Uterus (tissue), 4 donors: ENCODE measurements around the gene KCNQ5. TPM values are rescaled to one million over a fixed set of nuclear protein-coding genes. Genes with fewer than 3 reads are reported as not detected.
"Not testable (repeated sequence)": the region's sequence is repeated elsewhere in the genome, so short reads cannot be mapped to it uniquely, and the experiment has no call there.

Experiments
- DNase-seq, 2 donors: peaks; one replicate each; pipeline ENCODE4 v3.0.0-alpha.2; 2019 to 2020
- H3K27ac ChIP-seq, 2 donors: fragments of 200-600 bp; sonication (generic); 1 replicate in 1 of 2; 2 replicates in 1 of 2; pipeline ENCODE4 v1.5.1; 2016 to 2018
- H3K27me3 ChIP-seq, 2 donors: fragments of 200-600 bp; sonication (generic); one replicate each; pipeline ENCODE4 v1.5.1; 2018 to 2019; ENCODE audit warnings: control low read depth in 1 of 2
- H3K36me3 ChIP-seq, 2 donors: fragments of 200-600 bp; sonication (generic); one replicate each; pipeline ENCODE4 v1.5.1; 2019; ENCODE audit warnings: control low read depth in 1 of 2
- H3K4me1 ChIP-seq, 2 donors: fragments of 200-600 bp; sonication (generic); one replicate each; pipeline ENCODE4 v1.5.1; 2018 to 2019; ENCODE audit warnings: control low read depth in 1 of 2
- H3K4me3 ChIP-seq, 2 donors: fragments of 200-600 bp; sonication (generic); 1 replicate in 1 of 2; 2 replicates in 1 of 2; pipeline ENCODE4 v1.5.1; 2018 to 2019; ENCODE audit warnings: mild to moderate bottlenecking in 1 of 2
- H3K9me3 ChIP-seq, 2 donors: fragments of 200-600 bp; sonication (generic); one replicate each; pipeline ENCODE4 v1.5.1; 2019; ENCODE audit warnings: control low read depth in 1 of 2
- CTCF ChIP-seq, 4 experiments: fragments of 200-600 bp in 2 of 4; fragments of 450-650 bp in 2 of 4; sonication (generic) in 2 of 4; IDR thresholded peaks; one replicate each; pipeline ENCODE4 v1.5.1; 2016 to 2019; ENCODE audit warnings: antibody characterized with exemption in 4 of 4, mild to moderate bottlenecking in 2 of 4, moderate library complexity in 1 of 4
- POLR2A ChIP-seq, 2 donors: fragments of 450-650 bp; IDR thresholded peaks; one replicate each; pipeline ENCODE4 v1.6.1; 2016; ENCODE audit warnings: antibody characterized with exemption in 2 of 2, mild to moderate bottlenecking in 1 of 2, moderate library complexity in 1 of 2
- intact Hi-C: fragments of 100-400 bp; cut with DNase I; formaldehyde crosslinking; loops from one replicate; pipeline ENCODE4 v1.15.1; 2023; ENCODE audit warnings: low total_unique reads
- total RNA-seq, 4 donors: library from RNA; depleted of rRNA in 3 of 4; stranded (reverse); fragments of >200 nt in 3 of 4; gene quantifications; one replicate each; pipeline versions ENCODE4 v1.1.0 to v1.2.4, GENCODE V29; 2014 to 2023
- donor health status: DM: yes; HTN: yes; CAD: no.

The KCNQ5 gene
- total RNA-seq, 4 donors from 2014 or later = 0.34 to 2.4 TPM; not detected in 2

GRCh38 chr6:72892901-72893300 is 271.0 kb downstream of the KCNQ5 start:
- intact Hi-C loops = no loop called here
- H3K36me3 ChIP-seq = no peaks in the 10 kb centered on the region
- no peaks in the 10 kb centered on the region for H3K9me3 ChIP-seq
- H3K4me1 ChIP-seq = no peaks in the 10 kb centered on the region
- no peak for TF ChIP-seq POLR2A (IDR thresholded peaks at IDR 0.05)
- TF ChIP-seq CTCF (IDR thresholded peaks at IDR 0.05) = no peak
- H3K27me3 ChIP-seq = no peaks in the 10 kb centered on the region
- no peak overlapping the region for H3K4me3 ChIP-seq
- DNase-seq = no peak
- H3K27ac ChIP-seq = no peak overlapping the region

GRCh38 chr6:72894091-72894490 is 272.2 kb downstream of the KCNQ5 start:
- no peak overlapping the region for H3K4me3 ChIP-seq
- no peaks in the 10 kb centered on the region for H3K9me3 ChIP-seq
- intact Hi-C loops = no loop called here
- TF ChIP-seq CTCF (IDR thresholded peaks at IDR 0.05) = no peak
- no peak for TF ChIP-seq POLR2A (IDR thresholded peaks at IDR 0.05)
- no peak for DNase-seq
- H3K27ac ChIP-seq = no peak overlapping the region
- H3K27me3 ChIP-seq = no peaks in the 10 kb centered on the region
- no peaks in the 10 kb centered on the region for H3K4me1 ChIP-seq
- H3K36me3 ChIP-seq = no peaks in the 10 kb centered on the region

- H3K27me3 ChIP-seq, H3K4me3 ChIP-seq, H3K36me3 ChIP-seq, intact Hi-C loops, H3K4me1 ChIP-seq, DNase-seq, H3K9me3 ChIP-seq, H3K27ac ChIP-seq: not testable (repeated sequence)
These were observed 276.4 kb downstream of the KCNQ5 start for GRCh38 chr6:72898313-72898712.

- intact Hi-C loops = no loop called here
- H3K9me3 ChIP-seq = no peaks in the 10 kb centered on the region
- no peak for TF ChIP-seq POLR2A (IDR thresholded peaks at IDR 0.05)
- TF ChIP-seq CTCF (IDR thresholded peaks at IDR 0.05) = no peak
- DNase-seq = no peak
- no peak overlapping the region for H3K4me3 ChIP-seq
- no peaks in the 10 kb centered on the region for H3K36me3 ChIP-seq
- H3K27ac ChIP-seq = no peak overlapping the region
- no peaks in the 10 kb centered on the region for H3K27me3 ChIP-seq
- no peaks in the 10 kb centered on the region for H3K4me1 ChIP-seq
These were observed 284.0 kb downstream of the KCNQ5 start for GRCh38 chr6:72905705-72906478.

- intact Hi-C loops = no loop called here
- no peaks in the 10 kb centered on the region for H3K27me3 ChIP-seq
- TF ChIP-seq CTCF (IDR thresholded peaks at IDR 0.05) = no peak
- no peak for TF ChIP-seq POLR2A (IDR thresholded peaks at IDR 0.05)
- no peaks in the 10 kb centered on the region for H3K36me3 ChIP-seq
- no peaks in the 10 kb centered on the region for H3K9me3 ChIP-seq
- no peak for DNase-seq
- H3K4me1 ChIP-seq = no peaks in the 10 kb centered on the region
- H3K4me3 ChIP-seq = no peak overlapping the region
- no peak overlapping the region for H3K27ac ChIP-seq
These were observed 289.7 kb downstream of the KCNQ5 start for GRCh38 chr6:72911463-72912155.
